HG03571 (cell line): ENCODE measurements around the gene OXSM.

ENCODE experiments used
- ATAC-seq: cut with Tn5 transposase; IDR thresholded peaks from one replicate; pipeline ENCODE4 v1.9.1; 2021; ENCODE audit not compliant: unreplicated experiment

OXSM gene

DNA sequence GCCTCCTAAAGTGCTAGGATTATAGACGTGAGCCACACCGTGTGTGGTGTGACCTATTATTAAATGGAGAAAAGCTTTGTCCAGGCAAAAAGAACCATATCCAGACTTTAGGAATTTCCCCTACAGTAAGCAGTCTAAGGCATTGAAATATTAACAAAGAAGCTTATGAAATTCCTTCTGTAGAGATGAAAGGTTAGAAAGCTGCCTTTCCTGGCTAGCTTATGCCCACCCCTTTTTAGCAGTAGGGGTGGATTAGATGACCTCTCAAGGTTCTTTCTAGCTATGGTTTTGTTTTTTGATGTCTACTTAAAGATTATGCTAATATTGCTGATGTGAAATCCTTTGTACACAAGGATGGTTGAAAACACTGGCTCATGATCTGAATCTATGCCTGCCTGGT, 13.9 kb downstream of the OXSM start:
- no peak for ATAC-seq

DNA sequence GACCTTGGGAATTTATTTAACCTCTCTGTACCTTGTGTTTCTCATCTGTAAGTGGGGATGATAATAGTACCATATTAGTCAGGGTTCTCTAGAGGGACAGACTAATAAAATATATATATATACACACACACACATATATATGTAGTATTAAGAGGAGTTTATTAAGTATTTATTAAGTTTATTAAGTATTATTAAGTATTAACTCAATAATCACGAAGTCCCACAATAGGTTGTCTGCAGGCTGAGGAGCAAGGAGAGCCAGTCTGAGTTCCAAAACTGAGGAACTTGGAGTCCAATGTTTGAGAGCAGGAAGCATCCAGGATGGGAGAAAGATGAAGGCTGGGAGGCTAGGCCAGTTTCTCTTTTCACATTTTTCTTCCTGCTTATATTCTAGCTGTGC, 14.8 kb downstream of the OXSM start:
- no peak for ATAC-seq

DNA sequence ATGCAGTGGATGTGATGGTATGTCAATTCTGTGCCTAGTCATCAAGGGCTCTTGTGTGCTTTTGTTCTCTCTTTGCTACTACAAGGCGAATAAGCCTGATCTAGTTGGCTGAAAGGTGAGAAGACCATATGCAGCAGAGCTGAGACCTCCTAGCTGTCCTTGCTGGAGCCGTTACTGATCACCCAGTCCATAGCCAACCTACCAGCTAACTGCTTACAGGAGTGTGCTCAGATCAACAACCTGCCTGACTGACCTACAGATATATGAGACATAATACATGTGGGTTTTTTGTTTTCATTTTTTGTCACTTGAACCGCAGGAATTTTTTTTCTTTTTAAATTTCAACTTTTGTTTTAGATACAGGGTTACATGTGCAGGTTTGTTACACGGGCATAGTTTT, 22.8 kb downstream of the OXSM start:
- ATAC-seq, result no peak

DNA sequence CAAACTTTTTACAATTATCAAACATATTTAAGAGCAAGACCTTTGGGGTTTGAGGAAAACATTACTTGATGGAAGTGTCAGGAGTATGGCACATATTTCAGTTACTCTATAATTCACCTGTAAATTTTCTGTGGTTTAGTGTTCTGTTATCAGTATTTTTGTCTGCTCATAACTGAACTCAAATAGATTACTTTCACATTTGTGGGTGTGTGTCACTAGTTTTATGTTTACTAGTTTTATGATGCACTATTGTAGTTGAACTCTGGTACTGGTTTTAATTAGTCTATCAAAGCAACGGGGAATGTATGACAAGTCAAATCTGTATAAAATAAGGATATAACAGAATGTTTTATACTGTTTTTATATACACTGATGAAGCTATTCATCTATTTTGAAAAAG, 27.2 kb downstream of the OXSM start:
- ATAC-seq, result no peak

DNA sequence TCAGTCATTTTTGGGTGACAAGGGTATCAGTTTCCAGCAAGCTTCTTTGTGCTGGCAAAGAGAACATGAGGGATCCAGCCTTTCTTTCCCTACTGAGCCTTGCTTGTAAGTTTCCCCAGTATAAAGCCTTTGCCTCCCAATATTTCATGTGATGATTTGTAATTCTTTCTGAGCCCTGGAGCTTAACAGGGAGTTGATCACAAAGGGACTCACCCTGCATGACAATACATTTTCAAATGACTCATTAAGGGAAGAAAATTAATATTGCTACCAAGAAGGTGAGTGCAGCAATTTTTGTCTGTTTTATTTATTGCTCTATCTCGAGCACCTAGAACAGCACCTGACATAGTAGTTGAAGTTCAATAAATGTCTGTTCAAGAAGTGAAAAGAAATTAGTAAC, 27.7 kb downstream of the OXSM start:
- no peak for ATAC-seq

DNA sequence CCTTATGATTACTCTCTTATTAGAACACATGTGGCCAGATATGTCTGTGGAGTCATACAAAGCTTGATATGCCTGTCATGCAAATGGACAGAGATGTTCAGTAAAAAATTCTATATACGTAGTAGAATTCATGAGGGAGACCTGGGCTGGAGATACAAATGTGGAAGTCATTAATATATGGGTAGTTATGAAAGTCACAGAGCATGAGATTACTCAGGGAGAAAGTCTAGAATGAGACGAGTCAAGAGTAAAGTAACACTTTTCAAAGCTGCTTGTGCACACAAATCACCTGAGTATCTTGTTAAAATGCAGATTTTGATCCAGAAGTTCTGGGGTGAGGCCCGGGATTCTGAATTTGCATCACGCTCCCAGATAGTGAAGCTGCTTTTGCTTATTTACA, 28.4 kb downstream of the OXSM start:
- ATAC-seq, result no peak

DNA sequence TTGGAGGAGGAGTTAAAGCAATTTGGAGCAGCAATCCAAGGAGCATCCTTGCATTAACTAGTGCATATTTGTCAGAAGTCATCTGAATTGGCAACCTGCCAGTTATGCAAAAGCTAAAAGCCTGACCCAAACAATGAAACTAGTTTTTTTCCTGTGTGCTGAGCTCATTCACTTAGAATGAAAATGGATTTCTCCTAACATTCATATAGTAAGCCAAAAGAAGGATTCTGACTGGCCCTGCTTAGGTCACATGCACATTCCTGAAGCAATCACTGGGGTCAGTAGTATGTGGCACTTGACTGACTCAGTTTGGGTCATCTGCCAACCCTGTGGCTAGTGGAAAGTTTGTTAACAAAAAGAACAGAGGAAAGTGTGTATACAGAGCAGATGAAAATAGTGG, 30.5 kb downstream of the OXSM start:
- ATAC-seq, result no peak

DNA sequence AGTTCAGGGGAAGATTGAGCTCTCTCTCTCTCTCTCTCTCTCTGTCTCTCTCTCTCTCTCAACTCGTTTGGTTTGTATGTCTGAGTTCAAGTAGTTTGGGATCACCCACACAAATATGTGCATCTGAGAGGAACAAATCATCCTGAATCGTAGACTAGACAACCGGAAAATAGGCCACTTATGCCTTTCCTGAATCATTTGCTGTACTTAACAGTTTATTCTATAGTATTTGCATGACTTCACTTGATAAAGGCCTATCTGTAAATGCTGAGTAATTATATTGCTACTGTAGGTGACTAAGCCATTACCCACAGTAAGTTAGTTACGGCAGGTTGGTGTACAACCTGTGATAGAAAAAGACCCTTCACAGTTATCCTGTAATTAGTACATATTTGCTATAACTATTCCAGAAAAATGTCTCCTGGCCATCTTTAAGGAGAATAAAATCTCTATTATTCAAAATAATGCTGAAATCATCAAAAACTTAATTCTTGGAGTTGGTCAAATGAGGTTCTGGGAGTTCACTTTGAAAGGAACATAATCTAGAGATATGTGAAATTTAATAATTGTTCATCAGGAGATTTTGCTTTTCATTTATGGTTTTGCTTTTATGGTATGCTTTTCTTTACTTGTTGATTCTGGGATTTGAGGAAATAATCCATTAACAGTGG, 31.1 kb downstream of the OXSM start:
- ATAC-seq, result no peak

DNA sequence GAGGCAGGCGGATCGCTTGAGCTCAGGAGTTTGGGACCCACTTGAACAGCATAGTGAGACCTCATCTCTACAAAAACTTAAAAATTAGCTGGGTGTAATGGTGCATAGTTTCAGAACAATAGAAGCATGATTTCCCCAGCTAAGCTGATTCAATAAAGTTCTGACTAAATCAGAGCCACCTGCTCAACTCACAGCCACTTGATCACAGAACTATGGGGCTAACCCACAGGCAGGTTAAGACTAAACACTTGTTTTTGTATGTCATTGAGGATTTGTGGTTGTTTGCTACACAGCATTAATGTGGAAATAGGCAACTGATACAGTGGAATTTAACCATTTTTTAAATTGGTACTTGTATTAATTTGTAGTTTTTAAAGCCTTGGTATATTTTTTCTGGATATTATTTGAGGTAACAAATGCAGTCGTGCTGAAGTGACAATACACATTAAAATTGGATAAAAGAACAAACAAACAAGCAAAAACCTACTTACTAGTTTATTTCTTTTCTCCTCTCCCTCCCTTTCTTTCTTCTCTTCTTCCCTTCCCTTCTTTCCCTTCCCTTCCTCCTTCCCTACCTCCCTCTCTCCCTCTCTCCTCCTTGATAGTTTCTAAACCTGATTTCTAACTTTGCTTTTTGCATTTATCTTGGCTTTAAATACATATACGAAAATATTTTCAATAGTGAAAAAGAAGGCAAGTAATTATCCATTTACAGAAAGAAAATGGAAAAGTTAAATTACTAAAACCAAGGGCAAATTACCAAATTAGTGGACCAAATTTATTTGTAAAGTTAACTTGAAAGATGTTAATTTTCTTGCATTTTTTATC, 32.1 kb downstream of the OXSM start:
- ATAC-seq, result no peak

DNA sequence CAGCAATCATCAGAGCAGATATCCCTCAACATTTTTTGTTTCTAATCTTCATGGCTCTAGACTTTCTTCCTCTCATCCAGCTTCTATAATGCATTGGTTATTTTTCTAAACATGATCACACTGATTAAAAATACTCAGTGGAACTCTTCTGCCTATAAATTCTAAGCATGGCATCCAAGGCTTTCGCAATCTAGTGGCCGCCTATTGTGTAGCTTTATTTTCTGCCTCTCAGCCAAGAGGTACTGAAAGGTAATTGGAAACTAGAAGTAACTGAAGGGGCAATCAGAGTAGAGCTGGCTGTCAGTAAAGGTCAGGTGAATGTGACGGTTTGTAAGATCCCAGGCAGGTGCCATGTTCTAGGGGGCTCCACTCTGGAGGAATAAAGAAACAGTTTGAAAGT, 33.4 kb downstream of the OXSM start:
- no peak for ATAC-seq

DNA sequence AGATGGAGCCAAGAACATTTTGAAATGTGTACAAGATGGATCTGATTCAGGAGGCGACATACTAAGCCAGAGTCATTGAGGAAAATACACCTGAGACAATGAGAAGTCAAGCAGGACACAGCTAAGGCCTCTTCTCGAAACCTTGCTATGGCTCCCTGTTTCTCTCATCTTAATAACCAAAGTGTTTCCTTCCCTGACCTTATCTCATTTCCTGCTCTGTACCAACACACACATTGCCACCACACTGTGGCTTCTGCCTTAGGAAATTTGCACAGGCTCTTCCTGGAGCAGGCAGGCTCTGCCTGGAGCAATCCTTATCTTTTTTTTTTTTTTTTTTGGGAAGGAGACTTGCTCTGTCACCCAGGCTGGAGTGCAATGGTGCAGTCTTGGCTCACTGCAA, 36.6 kb downstream of the OXSM start:
- no peak for ATAC-seq

DNA sequence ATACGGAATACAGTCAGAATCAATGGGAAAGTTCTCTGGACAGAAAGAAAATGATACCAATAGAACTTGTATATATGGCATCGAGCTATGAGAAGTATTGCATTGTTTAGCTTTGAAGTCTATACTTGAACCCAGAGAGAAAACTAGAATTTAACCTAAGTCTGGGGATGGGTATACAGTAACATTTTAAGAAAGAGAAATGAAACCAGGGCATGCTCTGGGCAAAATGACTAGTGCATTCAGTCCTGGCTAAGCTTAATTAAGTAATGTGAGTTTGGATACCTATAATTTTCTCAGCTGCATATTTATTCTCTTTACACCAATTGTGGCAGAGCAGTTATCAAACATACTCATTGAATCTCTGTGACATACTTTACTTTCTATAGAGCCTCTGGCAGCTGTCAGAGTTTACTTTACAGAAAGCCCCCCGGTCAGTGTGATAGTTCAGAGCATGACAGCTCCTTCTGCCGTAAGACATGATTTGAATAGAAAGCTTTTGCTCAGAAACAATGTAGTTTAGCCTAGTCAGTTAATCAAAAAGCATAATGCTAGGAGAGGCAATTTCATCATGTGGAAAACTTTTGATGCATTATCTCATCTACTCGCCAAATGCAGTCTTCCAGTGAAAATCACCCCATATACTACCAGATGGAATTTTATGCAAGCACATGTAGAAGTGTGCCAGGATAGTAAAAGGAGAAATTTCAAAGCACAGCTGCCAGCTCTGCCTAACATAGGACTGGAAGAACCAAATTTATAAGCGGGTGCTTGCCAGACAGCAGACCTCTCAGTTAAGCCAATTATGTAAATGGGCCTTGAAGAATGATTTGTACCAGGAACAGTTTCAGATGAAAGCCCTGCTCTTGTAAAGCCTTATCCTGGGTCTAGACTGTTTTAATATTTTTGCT, 40.7 kb downstream of the OXSM start:
- no peak for ATAC-seq

DNA sequence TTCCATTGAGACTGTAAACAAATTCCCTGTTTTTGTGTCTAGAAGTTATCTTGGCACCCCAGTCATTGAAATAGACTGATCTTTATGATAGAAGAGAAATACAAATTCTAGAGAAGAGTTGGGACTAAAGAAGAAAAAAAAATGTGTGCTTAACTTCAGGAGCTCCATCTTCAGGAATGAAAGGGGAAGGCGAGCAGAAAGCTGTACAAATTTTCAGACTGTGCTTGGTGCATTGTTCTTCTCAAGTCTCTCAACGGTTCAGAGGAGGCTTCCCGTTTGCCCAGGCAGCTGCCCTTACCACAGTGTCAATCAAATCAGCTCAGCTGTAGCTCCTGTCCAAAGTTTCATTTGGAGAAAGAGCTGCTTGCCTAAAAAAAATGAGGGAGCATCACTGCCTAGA, 41.7 kb downstream of the OXSM start:
- ATAC-seq, result no peak

DNA sequence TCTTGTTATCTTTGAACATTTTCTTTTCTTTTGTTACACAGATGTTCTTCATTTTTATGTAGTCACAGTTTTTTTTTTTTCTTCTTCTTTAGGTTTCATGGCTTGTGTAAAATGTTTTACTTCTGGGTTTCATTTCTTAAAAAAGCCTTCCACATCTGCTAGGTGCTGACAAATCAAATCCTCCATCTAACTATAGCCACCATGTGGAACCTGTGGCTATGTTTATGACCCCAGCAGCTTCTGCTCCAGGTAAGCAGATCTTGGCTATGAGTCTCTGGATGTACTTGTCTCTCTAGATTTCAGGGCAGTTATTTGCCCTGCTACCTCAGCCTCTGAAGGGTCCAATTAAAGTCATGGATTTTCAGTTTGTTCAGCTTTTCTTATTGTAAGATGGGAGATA, 44.5 kb downstream of the OXSM start:
- no peak for ATAC-seq

DNA sequence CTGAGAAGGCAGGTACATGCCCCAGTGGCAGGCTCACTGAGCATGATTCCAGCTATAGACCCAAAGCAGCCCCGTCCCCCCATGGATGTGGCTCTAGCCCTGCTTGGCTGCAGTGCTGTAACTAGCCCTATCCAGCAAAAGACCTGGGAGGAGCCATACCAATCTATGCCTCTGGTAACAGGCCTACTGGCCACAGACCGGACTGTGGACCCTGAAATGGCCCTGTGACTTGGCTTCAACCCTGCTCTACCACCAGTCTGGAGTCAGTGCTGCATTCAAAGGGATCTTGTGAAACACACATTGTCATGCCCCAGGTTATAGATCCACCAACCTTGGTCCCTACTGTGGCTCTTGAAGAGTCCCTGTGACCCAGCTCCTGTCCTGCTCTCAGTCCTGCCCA, 46.7 kb downstream of the OXSM start:
- no peak for ATAC-seq

DNA sequence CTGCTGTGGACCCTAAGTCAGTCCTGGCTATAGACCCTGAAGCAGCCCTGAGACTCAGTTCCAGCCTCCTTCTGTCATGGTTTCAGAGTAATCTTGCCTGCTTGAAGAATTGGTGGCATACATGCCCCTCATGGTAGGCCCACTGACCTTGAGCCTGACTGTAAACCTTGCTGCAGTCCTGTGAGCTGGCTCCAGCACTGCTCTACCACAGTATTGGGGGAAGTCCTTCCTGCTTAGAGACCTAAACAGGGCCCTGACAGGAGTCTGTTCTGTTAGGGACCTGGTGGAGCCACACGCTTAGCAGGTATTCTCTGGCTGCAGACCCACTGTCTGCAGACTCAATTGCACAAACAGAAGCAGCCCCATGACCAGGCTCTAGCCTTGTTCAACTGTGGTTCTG, 47.1 kb downstream of the OXSM start:
- no peak for ATAC-seq

DNA sequence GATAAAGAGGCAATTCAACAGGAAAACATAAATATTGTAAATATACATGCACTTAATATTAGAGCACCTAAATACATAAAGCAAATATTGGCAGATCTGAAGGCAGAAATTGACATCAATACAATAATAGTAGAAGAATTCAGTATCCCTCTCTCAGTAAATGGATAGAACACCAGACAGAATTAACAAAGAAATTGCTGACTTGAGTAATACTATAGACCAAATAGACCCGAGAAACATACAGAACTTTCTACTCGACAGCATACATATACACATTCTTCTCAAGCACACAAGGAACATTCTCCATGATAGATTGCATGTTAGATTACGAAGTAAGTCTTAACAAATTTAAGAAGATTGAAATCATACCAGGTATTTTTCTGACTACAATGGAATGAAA, 50.2 kb downstream of the OXSM start:
- ATAC-seq, result no peak

DNA sequence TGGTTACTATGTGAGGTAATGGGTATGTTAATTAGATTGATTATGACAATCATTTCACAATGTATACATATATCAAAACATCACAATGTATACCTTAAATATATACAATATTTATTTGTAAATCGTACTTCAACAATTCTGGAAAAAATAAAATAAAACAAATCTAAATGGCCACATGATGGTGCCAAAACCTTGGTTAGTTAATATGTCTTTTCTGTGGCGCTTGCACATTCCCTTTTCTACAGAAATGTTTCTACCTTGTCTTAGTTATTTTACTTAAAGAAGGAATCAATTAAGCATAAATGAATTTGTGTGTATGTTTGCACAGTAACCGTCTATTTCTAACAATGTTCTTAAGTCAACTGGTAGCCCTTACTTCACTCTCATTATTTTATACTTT, 53.4 kb downstream of the OXSM start:
- ATAC-seq, result no peak
